Measurements from ENCODE around the gene POC1B.

Gene POC1B

DNA sequence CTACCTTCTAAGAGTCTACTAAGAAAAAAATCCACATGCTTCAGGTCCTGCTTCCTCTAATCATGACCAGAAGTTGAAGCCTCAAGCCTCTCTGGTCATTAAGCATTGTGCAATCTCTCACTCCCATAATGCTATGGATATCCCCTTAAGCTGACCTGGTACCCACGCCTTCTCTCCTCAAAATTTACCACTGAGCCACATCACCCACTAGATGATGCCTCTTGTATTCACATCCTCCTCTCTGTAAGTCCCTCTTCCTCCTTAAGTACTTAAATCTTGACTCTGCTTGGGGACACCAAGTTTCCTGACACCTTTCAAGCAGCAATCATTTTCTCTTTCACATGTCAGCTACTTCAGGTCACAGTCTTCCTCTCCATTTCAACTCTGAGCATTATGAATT, 11.1 kb downstream of the POC1B start:
- no peak for DNase-seq
- Histone ChIP-seq H3K4ac (ENCODE audit: low read depth, low read length) (no peak overlapping the region), H3K79me1 (ENCODE audit: low read length) (peaks cover 2% of the 10 kb centered on the region), H2BK5ac (ENCODE audit: low read length) (no peak overlapping the region), H3K36me3 (ENCODE audit: control insufficient read depth, insufficient read depth, low read length) (no peaks in the 10 kb centered on the region), H2BK15ac (replicated peaks; ENCODE audit: low read depth) (no peak overlapping the region), H3K9ac (ENCODE audit: low read length) (no peak overlapping the region), H3K23ac (ENCODE audit: low read length) (no peak overlapping the region), H3K4me3 (ENCODE audit: low read length) (no peak overlapping the region), H4K5ac (ENCODE audit: low read length) (no peak overlapping the region), H3K18ac (ENCODE audit: low read length) (no peak overlapping the region), H3K4me2 (ENCODE audit: low read length) (no peak overlapping the region), H3K79me2 (ENCODE audit: control insufficient read depth, insufficient read depth, low read length) (no peaks in the 10 kb centered on the region), H4K8ac (ENCODE audit: low read depth, low read length) (no peak overlapping the region), H3K4me1 (ENCODE audit: control insufficient read depth, low read depth, low read length) (peaks cover 2% of the 10 kb centered on the region), H3K56ac (ENCODE audit: low read length) (no peak overlapping the region), H3K27me3 (ENCODE audit: insufficient read depth, low read length, poor library complexity) (no peaks in the 10 kb centered on the region), H2BK120ac (ENCODE audit: low read depth, low read length) (no peak overlapping the region), H3K27ac (ENCODE audit: low read depth, low read length) (no peak overlapping the region), H2AK5ac (ENCODE audit: low read length) (no peak overlapping the region)
- WGBS (ENCODE audit: extremely low coverage, insufficient coverage, low lambda C conversion rate): no CpG with 5 or more reads among the region's 1 CpG

DNA sequence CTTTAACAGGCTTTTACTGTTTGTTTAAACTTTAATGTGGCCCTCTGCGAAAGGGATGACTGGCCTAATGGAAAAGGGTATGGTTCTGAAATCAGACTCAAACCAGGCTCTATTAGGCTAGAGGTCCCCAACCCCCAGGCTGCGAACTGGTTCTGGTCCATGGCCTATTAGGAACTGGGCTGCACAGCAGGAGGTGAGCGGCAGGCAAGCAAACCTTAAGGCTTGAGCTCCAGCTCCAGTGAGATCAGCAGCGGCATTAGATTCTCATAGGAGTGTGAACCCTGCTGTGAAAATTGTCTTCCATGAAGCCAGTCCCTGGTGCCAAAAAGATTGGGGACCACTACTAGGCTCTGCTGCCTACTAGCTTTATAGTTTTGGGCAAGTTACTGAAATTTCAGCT, 12.3 kb downstream of the POC1B start:
- Histone ChIP-seq H2AK5ac (ENCODE audit: low read length) (no peak overlapping the region), H3K27ac (ENCODE audit: low read depth, low read length) (no peak overlapping the region), H3K18ac (ENCODE audit: low read length) (no peak overlapping the region), H3K4me1 (ENCODE audit: control insufficient read depth, low read depth, low read length) (peaks cover 2% of the 10 kb centered on the region), H4K8ac (ENCODE audit: low read depth, low read length) (no peak overlapping the region), H3K27me3 (ENCODE audit: insufficient read depth, low read length, poor library complexity) (no peaks in the 10 kb centered on the region), H3K9ac (ENCODE audit: low read length) (no peak overlapping the region), H3K4me2 (ENCODE audit: low read length) (no peak overlapping the region), H3K4me3 (ENCODE audit: low read length) (no peak overlapping the region), H3K23ac (ENCODE audit: low read length) (no peak overlapping the region), H2BK120ac (ENCODE audit: low read depth, low read length) (no peak overlapping the region), H3K79me1 (ENCODE audit: low read length) (peaks cover 2% of the 10 kb centered on the region), H3K36me3 (ENCODE audit: control insufficient read depth, insufficient read depth, low read length) (no peaks in the 10 kb centered on the region), H2BK5ac (ENCODE audit: low read length) (no peak overlapping the region), H4K5ac (ENCODE audit: low read length) (no peak overlapping the region), H3K79me2 (ENCODE audit: control insufficient read depth, insufficient read depth, low read length) (no peaks in the 10 kb centered on the region), H2BK15ac (replicated peaks; ENCODE audit: low read depth) (no peak overlapping the region), H3K56ac (ENCODE audit: low read length) (no peak overlapping the region), H3K4ac (ENCODE audit: low read depth, low read length) (no peak overlapping the region)
- peak; percentile 28 for DNase-seq
- no CpG with 5 or more reads among the region's 4 CpGs for WGBS (ENCODE audit: extremely low coverage, insufficient coverage, low lambda C conversion rate)

DNA sequence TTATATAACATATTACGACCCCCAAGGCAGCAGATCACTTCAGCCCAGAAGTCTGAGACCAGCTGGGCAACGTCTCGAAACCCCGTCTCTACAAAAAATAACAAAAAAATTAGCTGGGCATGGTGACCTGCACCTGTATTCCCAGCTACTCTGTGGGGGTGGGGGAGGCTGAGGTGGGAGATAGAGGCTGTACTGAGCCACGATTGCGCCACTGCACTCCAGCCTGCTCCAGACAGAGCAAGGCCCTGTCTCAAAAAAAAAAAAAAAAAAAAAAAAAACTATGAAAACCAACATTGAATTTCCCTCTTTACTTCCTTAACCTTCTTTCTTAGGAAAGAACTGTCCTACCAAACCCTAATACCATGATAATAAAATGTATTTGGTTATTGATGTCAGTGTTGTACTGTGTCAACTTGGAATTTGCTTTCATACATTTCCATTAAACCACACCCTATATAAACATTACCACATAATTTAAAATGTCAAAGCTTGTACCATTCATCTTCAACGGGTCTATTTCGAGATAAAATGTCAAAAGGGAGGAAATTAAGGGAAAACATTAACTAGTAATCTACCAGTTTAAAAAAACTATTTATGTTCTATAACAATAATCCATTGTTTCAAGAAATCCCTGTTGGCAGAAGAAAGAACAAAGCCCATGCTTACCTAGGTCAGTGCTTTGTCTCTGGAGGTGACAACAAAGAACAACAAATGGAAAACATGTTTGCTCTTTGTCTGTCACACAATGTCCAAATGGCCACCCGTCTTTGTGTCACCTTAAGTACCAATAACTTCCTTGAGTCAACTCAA, 18.6 kb downstream of the POC1B start:
- H3K4me3 ChIP-seq (ENCODE audit: low read length): no peak overlapping the region

DNA sequence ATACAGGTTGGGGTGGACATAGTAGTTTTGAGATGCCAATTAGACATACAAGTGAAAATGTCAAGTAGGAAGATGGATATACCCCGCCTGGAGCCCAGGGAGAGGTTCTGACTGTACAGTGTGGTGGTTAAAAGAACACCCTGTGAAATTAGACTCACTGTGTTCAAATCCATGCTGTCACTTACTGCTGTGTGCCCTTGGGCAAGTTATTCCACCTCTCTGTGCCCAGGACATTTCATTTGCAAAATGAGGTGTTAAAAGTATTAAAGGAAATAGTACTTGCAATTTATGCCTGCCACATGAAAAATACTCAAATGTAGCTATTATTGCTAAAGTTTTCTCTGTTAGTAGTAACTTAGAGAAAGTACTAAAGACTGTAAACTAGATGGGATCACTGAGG, 19.8 kb downstream of the POC1B start:
- no peaks in the 10 kb centered on the region for H3K79me2 ChIP-seq (ENCODE audit: control insufficient read depth, insufficient read depth, low read length)
- H2BK15ac ChIP-seq (replicated peaks; ENCODE audit: low read depth): no peak overlapping the region
- H2AK5ac ChIP-seq (ENCODE audit: low read length): no peak overlapping the region
- H3K18ac ChIP-seq (ENCODE audit: low read length): no peak overlapping the region
- no peaks in the 10 kb centered on the region for H3K36me3 ChIP-seq (ENCODE audit: control insufficient read depth, insufficient read depth, low read length)
- no peak overlapping the region for H3K4ac ChIP-seq (ENCODE audit: low read depth, low read length)
- no peak overlapping the region for H3K56ac ChIP-seq (ENCODE audit: low read length)
- H2BK120ac ChIP-seq (ENCODE audit: low read depth, low read length): no peak overlapping the region
- no peak overlapping the region for H4K8ac ChIP-seq (ENCODE audit: low read depth, low read length)
- H3K23ac ChIP-seq (ENCODE audit: low read length): no peak overlapping the region
- no peak overlapping the region for H3K9ac ChIP-seq (ENCODE audit: low read length)
- no peak overlapping the region for H3K4me2 ChIP-seq (ENCODE audit: low read length)
- no peak overlapping the region for H3K27ac ChIP-seq (ENCODE audit: low read depth, low read length)
- H2BK5ac ChIP-seq (ENCODE audit: low read length): no peak overlapping the region
- no peak overlapping the region for H3K4me3 ChIP-seq (ENCODE audit: low read length)
- no CpG with 5 or more reads among the region's 1 CpG for WGBS (ENCODE audit: extremely low coverage, insufficient coverage, low lambda C conversion rate)
- DNase-seq: no peak
- H3K79me1 ChIP-seq (ENCODE audit: low read length): no peaks in the 10 kb centered on the region
- no peak overlapping the region for H4K5ac ChIP-seq (ENCODE audit: low read length)
- H3K27me3 ChIP-seq (ENCODE audit: insufficient read depth, low read length, poor library complexity): no peaks in the 10 kb centered on the region
- no peaks in the 10 kb centered on the region for H3K4me1 ChIP-seq (ENCODE audit: control insufficient read depth, low read depth, low read length)

More for the DNA sequence above, 18.6 kb downstream of the POC1B start:
- DNase-seq: no peak
- Histone ChIP-seq H2BK15ac (replicated peaks; ENCODE audit: low read depth) (no peak overlapping the region), H3K23ac (ENCODE audit: low read length) (no peak overlapping the region), H3K56ac (ENCODE audit: low read length) (no peak overlapping the region), H3K36me3 (ENCODE audit: control insufficient read depth, insufficient read depth, low read length) (no peaks in the 10 kb centered on the region), H3K18ac (ENCODE audit: low read length) (no peak overlapping the region), H3K27ac (ENCODE audit: low read depth, low read length) (no peak overlapping the region), H3K4me1 (ENCODE audit: control insufficient read depth, low read depth, low read length) (no peaks in the 10 kb centered on the region), H3K79me1 (ENCODE audit: low read length) (no peaks in the 10 kb centered on the region), H3K9ac (ENCODE audit: low read length) (no peak overlapping the region), H2AK5ac (ENCODE audit: low read length) (no peak overlapping the region), H3K4me2 (ENCODE audit: low read length) (no peak overlapping the region), H3K27me3 (ENCODE audit: insufficient read depth, low read length, poor library complexity) (no peaks in the 10 kb centered on the region), H2BK5ac (ENCODE audit: low read length) (no peak overlapping the region), H3K4ac (ENCODE audit: low read depth, low read length) (no peak overlapping the region), H4K8ac (ENCODE audit: low read depth, low read length) (no peak overlapping the region), H3K79me2 (ENCODE audit: control insufficient read depth, insufficient read depth, low read length) (no peaks in the 10 kb centered on the region), H4K5ac (ENCODE audit: low read length) (no peak overlapping the region), H2BK120ac (ENCODE audit: low read depth, low read length) (no peak overlapping the region)
- 93% methylated on average over 2 of the region's 9 CpGs for WGBS (ENCODE audit: extremely low coverage, insufficient coverage, low lambda C conversion rate)

DNA sequence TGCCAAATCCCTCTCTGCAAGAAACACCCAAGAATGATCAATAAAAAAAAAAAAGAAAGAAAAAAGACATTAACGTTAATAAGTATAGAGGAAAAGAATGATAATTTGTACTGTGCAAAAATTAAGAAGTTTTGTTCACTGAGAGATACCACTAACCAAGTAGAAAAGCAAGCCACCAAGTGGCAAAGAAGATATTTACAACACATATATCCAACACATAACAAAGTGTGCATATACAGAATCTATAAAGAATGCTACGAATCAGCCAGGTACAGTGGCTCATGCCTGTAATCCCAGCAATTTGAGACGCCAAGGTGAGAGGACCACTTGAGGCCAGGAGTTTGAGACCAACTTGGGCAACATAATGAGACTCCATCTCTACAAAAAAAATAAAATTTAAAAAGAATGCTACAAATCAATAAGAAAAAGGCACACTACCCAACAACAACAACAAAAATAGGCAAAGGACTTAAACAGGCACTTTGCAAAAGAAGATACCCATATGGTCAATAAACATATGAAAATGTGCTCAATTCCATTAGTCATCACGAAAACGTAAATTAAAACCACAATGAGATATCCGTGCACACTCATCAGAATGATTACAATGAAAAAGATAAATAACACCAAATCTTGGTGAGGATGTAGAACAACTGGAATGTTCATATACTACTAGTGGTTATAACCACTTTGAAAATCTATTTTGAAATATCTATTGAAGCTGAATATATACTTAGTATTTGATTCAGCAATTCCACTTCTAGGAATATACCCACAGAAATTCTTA, 21.1 kb downstream of the POC1B start:
- Histone ChIP-seq H3K4me2 (ENCODE audit: low read length) (no peak overlapping the region), H2BK15ac (replicated peaks; ENCODE audit: low read depth) (no peak overlapping the region), H3K36me3 (ENCODE audit: control insufficient read depth, insufficient read depth, low read length) (no peaks in the 10 kb centered on the region), H3K56ac (ENCODE audit: low read length) (no peak overlapping the region), H3K18ac (ENCODE audit: low read length) (no peak overlapping the region), H3K9ac (ENCODE audit: low read length) (no peak overlapping the region), H2BK120ac (ENCODE audit: low read depth, low read length) (no peak overlapping the region), H3K79me1 (ENCODE audit: low read length) (no peaks in the 10 kb centered on the region), H3K79me2 (ENCODE audit: control insufficient read depth, insufficient read depth, low read length) (no peaks in the 10 kb centered on the region), H3K4ac (ENCODE audit: low read depth, low read length) (no peak overlapping the region), H2AK5ac (ENCODE audit: low read length) (no peak overlapping the region), H3K27ac (ENCODE audit: low read depth, low read length) (no peak overlapping the region), H3K4me3 (ENCODE audit: low read length) (no peak overlapping the region), H3K23ac (ENCODE audit: low read length) (no peak overlapping the region), H4K5ac (ENCODE audit: low read length) (no peak overlapping the region), H2BK5ac (ENCODE audit: low read length) (no peak overlapping the region), H3K4me1 (ENCODE audit: control insufficient read depth, low read depth, low read length) (no peaks in the 10 kb centered on the region), H4K8ac (ENCODE audit: low read depth, low read length) (no peak overlapping the region), H3K27me3 (ENCODE audit: insufficient read depth, low read length, poor library complexity) (no peaks in the 10 kb centered on the region)
- no peak for DNase-seq
- 100% methylated on average over 1 of the region's 6 CpGs for WGBS (ENCODE audit: extremely low coverage, insufficient coverage, low lambda C conversion rate)
